Measurements from ENCODE around the gene ABCC11. TPM values are rescaled to one million over a fixed set of nuclear protein-coding genes. Genes with fewer than 3 reads are reported as not detected.

ABCC11 gene
- total RNA-seq, 4 donors from 2014 or later, result 0.09 to 0.57 (median 0.19) TPM; not detected in 1

DNA sequence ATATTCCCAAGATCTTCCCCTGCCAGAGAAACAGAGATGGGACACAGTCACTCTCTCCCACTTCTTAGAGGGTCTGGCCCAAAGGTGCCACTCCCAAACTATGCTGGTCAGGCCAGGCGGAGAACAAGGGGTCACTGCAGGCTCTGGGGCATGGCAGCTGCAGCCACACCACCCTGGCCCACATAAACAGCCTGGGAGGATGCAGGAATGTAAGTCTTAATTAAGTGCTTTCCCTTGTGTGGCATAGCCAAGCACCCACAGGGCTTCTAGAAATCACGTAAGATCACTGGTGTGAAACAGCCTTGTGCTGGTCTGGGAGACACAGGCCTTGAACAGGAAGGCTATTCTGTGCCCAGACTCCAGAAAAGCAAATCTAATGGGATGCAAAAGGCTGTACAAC lies 123.1 kb downstream of the ABCC11 start:
- Histone ChIP-seq H3K27me3 (peaks cover 0 to 11% (median 0%) of the 10 kb centered on the region in 4 donors), H3K4me1 (peaks cover 0 to 11% (median 0%) of the 10 kb centered on the region in 3 donors), H3K4me3 (no peak overlapping the region), H3K9me3 (no peaks in the 10 kb centered on the region), H3K27ac (no peak overlapping the region), H3K36me3 (no peaks in the 10 kb centered on the region)
- TF ChIP-seq, protein P1, sequence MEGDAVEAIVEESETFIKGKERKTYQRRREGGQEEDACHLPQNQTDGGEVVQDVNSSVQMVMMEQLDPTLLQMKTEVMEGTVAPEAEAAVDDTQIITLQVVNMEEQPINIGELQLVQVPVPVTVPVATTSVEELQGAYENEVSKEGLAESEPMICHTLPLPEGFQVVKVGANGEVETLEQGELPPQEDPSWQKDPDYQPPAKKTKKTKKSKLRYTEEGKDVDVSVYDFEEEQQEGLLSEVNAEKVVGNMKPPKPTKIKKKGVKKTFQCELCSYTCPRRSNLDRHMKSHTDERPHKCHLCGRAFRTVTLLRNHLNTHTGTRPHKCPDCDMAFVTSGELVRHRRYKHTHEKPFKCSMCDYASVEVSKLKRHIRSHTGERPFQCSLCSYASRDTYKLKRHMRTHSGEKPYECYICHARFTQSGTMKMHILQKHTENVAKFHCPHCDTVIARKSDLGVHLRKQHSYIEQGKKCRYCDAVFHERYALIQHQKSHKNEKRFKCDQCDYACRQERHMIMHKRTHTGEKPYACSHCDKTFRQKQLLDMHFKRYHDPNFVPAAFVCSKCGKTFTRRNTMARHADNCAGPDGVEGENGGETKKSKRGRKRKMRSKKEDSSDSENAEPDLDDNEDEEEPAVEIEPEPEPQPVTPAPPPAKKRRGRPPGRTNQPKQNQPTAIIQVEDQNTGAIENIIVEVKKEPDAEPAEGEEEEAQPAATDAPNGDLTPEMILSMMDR (IDR thresholded peaks at IDR 0.05), result no peak
- TF ChIP-seq POLR2A (IDR thresholded peaks at IDR 0.05), result no peak
- intact Hi-C loops (cut with DNase I), result no loop called here
- WGBS, 2 donors, result 86 to 95% methylated on average over 1 to 2 of the region's 2 CpGs
- no peak for DNase-seq

DNA sequence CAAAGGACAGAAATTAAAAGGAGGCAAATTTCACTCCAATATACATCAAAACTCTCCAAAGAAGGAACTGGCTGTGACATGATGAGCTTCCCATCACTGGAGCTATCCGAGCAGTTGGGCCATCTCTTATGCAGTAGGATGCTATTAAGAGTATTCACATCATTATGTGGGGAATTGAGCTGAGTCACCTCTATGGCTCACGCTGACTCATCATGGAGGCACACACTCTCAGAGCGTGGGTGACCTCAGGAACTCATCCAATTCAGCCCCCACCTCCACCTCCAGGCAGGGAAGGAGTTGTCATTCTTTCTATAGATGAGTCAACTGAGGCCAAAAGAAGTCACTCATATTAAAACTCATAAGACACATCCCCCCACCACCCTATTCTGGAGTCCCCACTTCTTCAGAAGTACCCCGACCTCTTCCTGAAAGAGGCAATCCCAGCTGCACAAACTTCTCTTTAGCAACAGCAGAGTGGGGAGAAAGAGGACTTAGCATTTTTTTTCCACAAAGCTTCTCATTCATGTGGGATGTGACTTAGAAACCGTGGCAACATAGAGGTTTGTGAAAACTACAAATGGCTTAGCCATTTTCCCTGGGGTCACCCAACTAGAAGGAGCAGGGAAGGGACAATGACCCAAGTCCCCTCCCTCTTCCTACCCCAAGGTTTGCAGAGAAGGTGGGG lies 124.1 kb downstream of the ABCC11 start:
- H3K4me3 ChIP-seq, result no peak overlapping the region
- TF ChIP-seq POLR2A (IDR thresholded peaks at IDR 0.05), result no peak
- TF ChIP-seq, protein P1 (IDR thresholded peaks at IDR 0.05), result no peak
- H3K27ac ChIP-seq, result no peak overlapping the region
- no peak for DNase-seq
- WGBS, 2 donors, result 16 to 37% methylated on average over 3 to 5 of the region's 5 CpGs
- intact Hi-C loops (cut with DNase I), result no loop called here
- H3K9me3 ChIP-seq, result no peaks in the 10 kb centered on the region
- H3K36me3 ChIP-seq, result no peaks in the 10 kb centered on the region
- peaks cover 0 to 11% (median 0%) of the 10 kb centered on the region in 3 donors for H3K4me1 ChIP-seq
- peaks cover 0 to 14% (median 0%) of the 10 kb centered on the region in 4 donors for H3K27me3 ChIP-seq

DNA sequence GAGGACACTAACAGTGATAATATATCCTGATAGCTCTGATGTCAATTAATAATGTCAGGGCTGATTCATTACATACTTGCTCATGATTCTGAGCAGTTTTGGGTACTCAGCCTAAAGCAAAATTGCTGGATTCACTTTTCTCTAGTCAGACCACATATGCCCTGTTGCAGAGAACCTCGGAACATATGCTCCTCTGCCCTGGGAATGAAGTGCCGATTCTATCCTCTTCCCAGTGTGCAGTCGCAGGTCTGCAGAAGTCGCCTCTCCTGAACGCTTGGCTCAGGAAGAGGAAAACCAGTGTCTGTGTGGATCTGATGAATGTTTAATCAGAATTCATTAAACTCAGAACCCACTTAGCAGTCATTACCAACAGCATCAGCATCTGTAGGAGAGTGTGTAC lies 126.1 kb downstream of the ABCC11 start:
- H3K27me3 ChIP-seq, result peaks cover 0 to 15% (median 0%) of the 10 kb centered on the region in 4 donors

DNA sequence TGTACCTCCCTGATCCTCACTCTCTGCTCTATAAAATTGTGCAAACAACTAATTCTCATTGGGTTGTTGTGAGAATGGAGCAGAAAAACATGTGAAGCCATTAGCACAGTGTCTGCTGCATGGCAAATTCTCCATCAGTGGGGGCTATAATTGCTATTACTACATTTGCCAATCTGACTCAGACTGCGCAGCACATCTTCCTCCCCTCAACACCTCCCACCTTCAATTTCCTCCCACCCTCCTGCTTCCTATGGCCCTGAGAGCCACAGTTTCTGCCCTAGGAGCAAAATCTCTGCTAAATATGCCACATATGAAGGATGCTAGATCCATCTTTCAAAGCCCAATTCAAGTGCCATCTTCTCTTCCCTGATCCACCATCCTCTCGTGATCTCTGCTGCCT lies 128.5 kb downstream of the ABCC11 start:
- H3K4me1 ChIP-seq, result no peaks in the 10 kb centered on the region
- TF ChIP-seq, protein P1 (IDR thresholded peaks at IDR 0.05), result no peak
- TF ChIP-seq POLR2A (IDR thresholded peaks at IDR 0.05), result no peak
- H3K9me3 ChIP-seq, result no peaks in the 10 kb centered on the region
- intact Hi-C loops (cut with DNase I), result no loop called here
- H3K27me3 ChIP-seq, result peaks cover 0 to 27% (median 0%) of the 10 kb centered on the region in 4 donors
- H3K27ac ChIP-seq, result no peak overlapping the region
- no peak overlapping the region for H3K4me3 ChIP-seq
- WGBS, 2 donors, result 82 to 90% methylated on average over 2 of the region's 2 CpGs
- H3K36me3 ChIP-seq, result no peaks in the 10 kb centered on the region
- no peak for DNase-seq

More for the DNA sequence above, 126.1 kb downstream of the ABCC11 start:
- no peaks in the 10 kb centered on the region for H3K36me3 ChIP-seq
- no peak for TF ChIP-seq POLR2A (IDR thresholded peaks at IDR 0.05)
- TF ChIP-seq, protein P1 (IDR thresholded peaks at IDR 0.05), result no peak
- DNase-seq, result no peak
- intact Hi-C loops (cut with DNase I), result no loop called here
- 83 to 86% methylated on average over 5 of the region's 5 CpGs for WGBS, 2 donors
- H3K4me3 ChIP-seq, result no peak overlapping the region
- H3K27ac ChIP-seq, result no peak overlapping the region
- no peaks in the 10 kb centered on the region for H3K4me1 ChIP-seq
- no peaks in the 10 kb centered on the region for H3K9me3 ChIP-seq

DNA sequence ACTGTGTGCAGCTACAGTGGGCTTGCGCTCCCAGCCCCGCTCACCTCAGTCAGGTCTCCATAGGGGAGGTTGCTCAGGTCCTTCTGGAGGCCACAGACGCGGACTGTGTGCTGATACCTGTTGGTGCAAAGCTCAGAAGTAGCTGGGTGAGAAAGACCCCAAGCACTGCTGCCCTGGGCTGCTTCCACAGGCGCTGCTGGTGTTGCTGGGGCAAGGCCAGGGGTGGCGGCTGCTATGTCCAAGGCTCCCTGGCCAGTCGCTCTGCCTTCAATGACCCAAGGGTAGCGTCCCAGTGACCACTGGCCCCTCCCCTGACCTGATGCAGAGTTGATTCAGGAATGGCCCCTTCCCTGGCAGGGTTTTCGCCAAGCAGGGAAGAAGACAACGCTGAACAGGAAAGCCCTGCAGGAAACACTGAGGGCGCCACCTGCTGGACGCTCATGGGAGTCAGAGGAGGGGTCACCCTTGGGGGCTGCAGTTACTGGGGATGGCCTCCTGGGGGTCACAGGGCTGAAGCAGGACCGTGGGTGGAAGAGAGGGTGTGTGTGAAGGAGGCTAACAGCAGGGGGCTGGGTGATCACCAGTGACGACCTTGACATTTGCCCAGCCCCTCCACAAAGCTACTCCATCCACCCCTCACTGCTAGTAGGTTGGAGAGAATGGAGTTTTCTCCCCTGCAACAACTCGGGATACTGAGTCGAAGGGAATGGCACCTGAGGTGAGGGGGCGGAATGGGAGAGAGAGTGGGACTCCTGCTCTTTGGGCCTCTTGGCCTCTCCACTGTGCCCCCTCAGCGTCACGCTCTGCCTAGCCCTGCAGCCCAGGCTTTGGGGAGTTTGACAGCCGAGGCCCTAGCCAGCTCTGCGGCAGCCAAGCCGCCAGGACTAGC lies 129.9 kb downstream of the ABCC11 start:
- no peak for TF ChIP-seq POLR2A (IDR thresholded peaks at IDR 0.05)
- TF ChIP-seq, protein P1 (IDR thresholded peaks at IDR 0.05), result peak in 3 of 6 experiments; percentile 32 to 48 (median 35)
- no peak overlapping the region for H3K4me3 ChIP-seq
- no peak for DNase-seq
- no peak overlapping the region for H3K27ac ChIP-seq
- no peaks in the 10 kb centered on the region for H3K36me3 ChIP-seq
- intact Hi-C loops (cut with DNase I), result no loop called here
- no peaks in the 10 kb centered on the region for H3K9me3 ChIP-seq
- WGBS, 2 donors, result 62% methylated on average over 10 of the region's 22 CpGs; no CpG with 5 or more reads in 1 of the 2 donors
- H3K27me3 ChIP-seq, result peaks cover 0 to 27% (median 0%) of the 10 kb centered on the region in 4 donors
- no peaks in the 10 kb centered on the region for H3K4me1 ChIP-seq
